MCF 10A (cell line): ENCODE data around the gene ZNF467. TPM values are rescaled to one million over a fixed set of nuclear protein-coding genes. Genes with fewer than 3 reads are reported as not detected.

ENCODE experiments used
- BruUV-seq: library from RNA; stranded (reverse); fragments of 400-500 nt; replicated peaks from 2 replicates; lab custom pipeline; 2021; lab: Mats Ljungman, UMichigan
- CTCF ChIA-PET: fragments of 300-600 bp; sonication (Branson Sonifier 250); formaldehyde crosslinking; extraction: SDS; loops from one replicate; lab custom pipeline; 2021; ENCODE audit warnings: antibody characterized with exemption, inconsistent platforms; lab: Yijun Ruan, JAX
- POLR2A ChIA-PET: fragments of 300-600, 350-650 bp; sonication (Branson Sonifier 250); formaldehyde crosslinking; extraction: SDS; loops from one replicate; lab custom pipeline; 2020; ENCODE audit warnings: antibody characterized with exemption, inconsistent platforms; lab: Yijun Ruan, JAX
- DNase-seq: peaks from one replicate; pipeline ENCODE4 v3.0.0-alpha.2; 2018; ENCODE audit not compliant: unreplicated experiment
- H3K27ac Mint-ChIP-seq: one replicate; pipeline ENCODE4 v1.8.0; 2022; ENCODE audit warnings: mild to moderate bottlenecking, low read depth, mixed read lengths; ENCODE audit not compliant: unreplicated experiment
- H3K27me3 Mint-ChIP-seq: one replicate; pipeline ENCODE4 v1.8.0; 2022; ENCODE audit warnings: mixed read lengths; ENCODE audit not compliant: insufficient read depth, unreplicated experiment
- H3K36me3 Mint-ChIP-seq: one replicate; pipeline ENCODE4 v1.8.0; 2022; ENCODE audit warnings: mild to moderate bottlenecking, moderate library complexity, mixed read lengths; ENCODE audit not compliant: insufficient read depth, unreplicated experiment
- H3K4me1 Mint-ChIP-seq: one replicate; pipeline ENCODE4 v1.8.0; 2022; ENCODE audit warnings: mixed read lengths; ENCODE audit not compliant: insufficient read depth, unreplicated experiment
- H3K4me3 Mint-ChIP-seq: one replicate; pipeline ENCODE4 v1.8.0; 2022; ENCODE audit warnings: mild to moderate bottlenecking, moderate library complexity, mixed read lengths; ENCODE audit not compliant: unreplicated experiment
- H3K9me3 Mint-ChIP-seq: one replicate; pipeline ENCODE4 v1.8.0; 2022; ENCODE audit warnings: mixed read lengths; ENCODE audit not compliant: unreplicated experiment
- intact Hi-C: fragments of 100-400 bp; cut with micrococcal nuclease; formaldehyde crosslinking; loops from 2 replicates; pipeline ENCODE4 v1.14.1; 2022
- total RNA-seq: library from RNA; stranded (reverse); gene quantifications from 2 replicates; pipeline ENCODE4 v1.2.3, GENCODE V29; 2022
- TF ChIP-seq, protein P1 (sequence below): fragments of 200-600 bp; IDR thresholded peaks from one replicate; pipeline ENCODE4 v1.8.0; 2022; ENCODE audit warnings: antibody characterized with exemption, mild to moderate bottlenecking; ENCODE audit not compliant: unreplicated experiment

ZNF467 gene
- total RNA-seq, 1 experiment from 2014 or later = 3.7 TPM

GRCh38 chr7:149779502-149779805 lies 6.1 kb upstream of the ZNF467 start:
- intact Hi-C loops = no loop called here
- Mint-ChIP-seq H3K4me1 (no peaks in the 10 kb centered on the region), H3K36me3 (no peaks in the 10 kb centered on the region), H3K4me3 (no peak overlapping the region), H3K9me3 (no peaks in the 10 kb centered on the region), H3K27me3 (no peaks in the 10 kb centered on the region), H3K27ac (no peak overlapping the region)
- ChIA-PET CTCF (interaction anchor here (1.0 to 1.7 kb wide), 2 partner anchors 28 to 37 kb away, joined by 5 to 7 read pairs; no protein-coding TSS in a partner anchor), POLR2A (no interaction called here)
- BruUV-seq = no TSS peak
- no peak for DNase-seq
- TF ChIP-seq, protein P1, sequence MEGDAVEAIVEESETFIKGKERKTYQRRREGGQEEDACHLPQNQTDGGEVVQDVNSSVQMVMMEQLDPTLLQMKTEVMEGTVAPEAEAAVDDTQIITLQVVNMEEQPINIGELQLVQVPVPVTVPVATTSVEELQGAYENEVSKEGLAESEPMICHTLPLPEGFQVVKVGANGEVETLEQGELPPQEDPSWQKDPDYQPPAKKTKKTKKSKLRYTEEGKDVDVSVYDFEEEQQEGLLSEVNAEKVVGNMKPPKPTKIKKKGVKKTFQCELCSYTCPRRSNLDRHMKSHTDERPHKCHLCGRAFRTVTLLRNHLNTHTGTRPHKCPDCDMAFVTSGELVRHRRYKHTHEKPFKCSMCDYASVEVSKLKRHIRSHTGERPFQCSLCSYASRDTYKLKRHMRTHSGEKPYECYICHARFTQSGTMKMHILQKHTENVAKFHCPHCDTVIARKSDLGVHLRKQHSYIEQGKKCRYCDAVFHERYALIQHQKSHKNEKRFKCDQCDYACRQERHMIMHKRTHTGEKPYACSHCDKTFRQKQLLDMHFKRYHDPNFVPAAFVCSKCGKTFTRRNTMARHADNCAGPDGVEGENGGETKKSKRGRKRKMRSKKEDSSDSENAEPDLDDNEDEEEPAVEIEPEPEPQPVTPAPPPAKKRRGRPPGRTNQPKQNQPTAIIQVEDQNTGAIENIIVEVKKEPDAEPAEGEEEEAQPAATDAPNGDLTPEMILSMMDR = no peak

- Mint-ChIP-seq H3K4me1 (no peaks in the 10 kb centered on the region), H3K27ac (no peak overlapping the region), H3K36me3 (no peaks in the 10 kb centered on the region), H3K4me3 (no peak overlapping the region), H3K9me3 (no peaks in the 10 kb centered on the region), H3K27me3 (no peaks in the 10 kb centered on the region)
- TF ChIP-seq, protein P1 = no peak
- no TSS peak for BruUV-seq
- DNase-seq = no peak
- CTCF ChIA-PET = interaction anchor here (0.6 to 1.1 kb wide), 2 partner anchors 20 to 456 kb away, joined by 3 to 4 read pairs; no protein-coding TSS in a partner anchor
- POLR2A ChIA-PET = no interaction called here
- intact Hi-C loops = no loop called here
Measured at GRCh38 chr7:149778696-149779501, 5.5 kb upstream of the ZNF467 start.

GRCh38 chr7:149778327-149778637 lies 4.9 kb upstream of the ZNF467 start:
- Mint-ChIP-seq H3K27me3 (no peaks in the 10 kb centered on the region), H3K9me3 (no peaks in the 10 kb centered on the region), H3K36me3 (no peaks in the 10 kb centered on the region), H3K27ac (no peak overlapping the region), H3K4me3 (no peak overlapping the region), H3K4me1 (no peaks in the 10 kb centered on the region)
- intact Hi-C loops = no loop called here
- ChIA-PET CTCF (interaction anchor here (0.6 to 1.1 kb wide), 2 partner anchors 21 to 456 kb away, joined by 3 to 4 read pairs; no protein-coding TSS in a partner anchor), POLR2A (no interaction called here)
- TF ChIP-seq, protein P1 = no peak
- BruUV-seq = no TSS peak
- DNase-seq = no peak

GRCh38 chr7:149777551-149778326 lies 4.4 kb upstream of the ZNF467 start:
- Mint-ChIP-seq H3K36me3 (no peaks in the 10 kb centered on the region), H3K9me3 (no peaks in the 10 kb centered on the region), H3K27ac (no peak overlapping the region), H3K4me3 (no peak overlapping the region), H3K27me3 (no peaks in the 10 kb centered on the region), H3K4me1 (no peaks in the 10 kb centered on the region)
- CTCF ChIA-PET = interaction anchor here (0.6 to 1.1 kb wide), 2 partner anchors 22 to 455 kb away, joined by 3 to 4 read pairs; no protein-coding TSS in a partner anchor
- intact Hi-C loops = no loop called here
- TF ChIP-seq, protein P1 = no peak
- no TSS peak for BruUV-seq
- POLR2A ChIA-PET = no interaction called here
- DNase-seq = no peak
